ENCODE data around the gene INSR. TPM values are rescaled to one million over a fixed set of nuclear protein-coding genes. Genes with fewer than 3 reads are reported as not detected.

The INSR gene
- total and polyA plus RNA-seq, 2 of the 8 experiments (the other 6 are each of a cell fraction or from before 2014, with no cell fraction given), result 13.1 to 48.7 TPM

- Histone ChIP-seq H2BK12ac (ENCODE audit: low read depth, low read length) (no peak overlapping the region), H3K18ac (ENCODE audit: extremely low read depth, low read length) (no peak overlapping the region), H3K9ac (replicated peaks in 1 of 4; ENCODE audit: extremely low read depth in 1 of 4, low read depth in 3 of 4, low read length in 3 of 4) (no peak overlapping the region), H2BK20ac (ENCODE audit: low read length) (no peak overlapping the region), H2AK5ac (ENCODE audit: low read depth, low read length) (no peak overlapping the region), H4K20me1 (replicated peaks in 1 of 2; ENCODE audit: control insufficient read depth in 1 of 2, insufficient read depth in 2 of 2, low read length in 2 of 2) (no peaks in the 10 kb centered on the region), H3K36me3 (ENCODE audit: control insufficient read depth in 2 of 4, insufficient read depth in 4 of 4, low read length in 3 of 4) (no peaks in the 10 kb centered on the region), H2BK15ac (ENCODE audit: low read length) (no peak overlapping the region), H2BK120ac (replicated peaks; ENCODE audit: low read depth, low read length) (no peak overlapping the region), H3K27ac (ENCODE audit: low read depth, low read length) (no peak overlapping the region), H3K56ac (replicated peaks; ENCODE audit: insufficient read length, low read depth, low read length) (no peak overlapping the region), H2BK5ac (ENCODE audit: low read depth, low read length) (no peak overlapping the region), H3K23ac (ENCODE audit: insufficient read length) (no peak overlapping the region), H4K91ac (replicated peaks; ENCODE audit: insufficient read length, low read length) (no peak overlapping the region), H2AFZ (ENCODE audit: low read length) (no peak overlapping the region), H3K27me3 (replicated peaks in 1 of 4; ENCODE audit: control insufficient read depth in 3 of 4, extremely low read depth in 1 of 4, insufficient read depth in 3 of 4, low read length in 3 of 4) (no peaks in the 10 kb centered on the region), H3K4me3 (ENCODE audit: extremely low read depth in 1 of 4, insufficient read depth in 2 of 4, low read depth in 3 of 4, low read length in 4 of 4) (no peak overlapping the region), H3K4me2 (ENCODE audit: insufficient read depth in 1 of 2, low read depth in 2 of 2, low read length in 2 of 2) (no peak overlapping the region), H4K5ac (ENCODE audit: insufficient read length, low read depth, low read length) (no peak overlapping the region), H3K79me1 (ENCODE audit: low read depth, low read length) (no peaks in the 10 kb centered on the region; the same call in 1 of the 2 replicates), H3K14ac (ENCODE audit: insufficient read length) (no peak overlapping the region), H3K79me2 (ENCODE audit: control insufficient read depth in 1 of 2, insufficient read depth in 2 of 2, low read length in 2 of 2) (no peaks in the 10 kb centered on the region; a peak in 1 of 4 replicates), H3K23me2 (ENCODE audit: low read depth, low read length) (peaks cover 1% of the 10 kb centered on the region; the same call in 1 of the 2 replicates), H4K8ac (ENCODE audit: extremely low read depth, insufficient read depth, low read length) (no peak overlapping the region), H3K9me3 (ENCODE audit: insufficient read depth in 2 of 2, low read depth in 1 of 2, low read length in 1 of 2) (no peaks in the 10 kb centered on the region), H3K4me1 (replicated peaks in 1 of 4; ENCODE audit: control insufficient read depth in 3 of 4, insufficient read depth in 4 of 4, low read length in 3 of 4) (peaks cover 0 to 3% (median 0%) of the 10 kb centered on the region in 4 experiments; a peak in 3 of 7 replicates), H3K4ac (replicated peaks; ENCODE audit: insufficient read length, low read depth, low read length) (no peak overlapping the region)
- FAIRE-seq, result no peak
- POLR2A ChIA-PET (ENCODE audit: partially characterized antibody), result interaction anchor here (0.6 to 2.9 kb wide), 2 partner anchors 55 to 99 kb away, joined by 3 to 8 read pairs; partner anchors contain the start of gene INSR
- CTCF ChIA-PET (ENCODE audit: partially characterized antibody), result no interaction called here
- DNase-seq (ENCODE audit: low read depth in 1 of 2, low spot score in 2 of 2), result no peak
- 91% methylated on average over 5 of the region's 5 CpGs; no CpG with 5 or more reads in 1 of the 2 experiments for WGBS, 2 experiments (ENCODE audit: extremely low coverage in 1 of 2, insufficient coverage in 1 of 2, insufficient read length in 1 of 2, insufficient replicate concordance in 2 of 2, low coverage in 1 of 2, low lambda C conversion rate in 2 of 2, missing lambda C conversion rate in 1 of 2)
- TF ChIP-seq EGR1 (IDR thresholded peaks at IDR 0.05; ENCODE audit: borderline replicate concordance, low read depth, low read length) (no peak), KDM5A (IDR thresholded peaks at IDR 0.05; ENCODE audit: low read length) (no peak), RBBP5 (IDR thresholded peaks at IDR 0.05; ENCODE audit: borderline replicate concordance, low read depth, low read length) (no peak), SUZ12 (IDR thresholded peaks at IDR 0.05; ENCODE audit: low read length) (no peak), KDM4A (IDR thresholded peaks at IDR 0.05; ENCODE audit: low read depth, low read length, severe bottlenecking) (no peak), POLR2AphosphoS5 (IDR thresholded peaks at IDR 0.05; ENCODE audit: low read depth, low read length) (no peak), RAD21 (IDR thresholded peaks at IDR 0.05 in 1 of 2, conservative IDR thresholded peaks at IDR 0.05 in 1 of 2; ENCODE audit: low read depth in 2 of 2, low read length in 2 of 2) (no peak), NRF1 (IDR thresholded peaks at IDR 0.05; ENCODE audit: low read depth, low read length) (no peak), POU5F1 (IDR thresholded peaks at IDR 0.05; ENCODE audit: low read depth, low read length) (no peak), CREB1 (IDR thresholded peaks at IDR 0.05) (no peak)
- TF ChIP-seq, protein P1, sequence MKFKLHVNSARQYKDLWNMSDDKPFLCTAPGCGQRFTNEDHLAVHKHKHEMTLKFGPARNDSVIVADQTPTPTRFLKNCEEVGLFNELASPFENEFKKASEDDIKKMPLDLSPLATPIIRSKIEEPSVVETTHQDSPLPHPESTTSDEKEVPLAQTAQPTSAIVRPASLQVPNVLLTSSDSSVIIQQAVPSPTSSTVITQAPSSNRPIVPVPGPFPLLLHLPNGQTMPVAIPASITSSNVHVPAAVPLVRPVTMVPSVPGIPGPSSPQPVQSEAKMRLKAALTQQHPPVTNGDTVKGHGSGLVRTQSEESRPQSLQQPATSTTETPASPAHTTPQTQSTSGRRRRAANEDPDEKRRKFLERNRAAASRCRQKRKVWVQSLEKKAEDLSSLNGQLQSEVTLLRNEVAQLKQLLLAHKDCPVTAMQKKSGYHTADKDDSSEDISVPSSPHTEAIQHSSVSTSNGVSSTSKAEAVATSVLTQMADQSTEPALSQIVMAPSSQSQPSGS (IDR thresholded peaks at IDR 0.05; ENCODE audit: low read length), result no peak
- TF ChIP-seq, protein P2, sequence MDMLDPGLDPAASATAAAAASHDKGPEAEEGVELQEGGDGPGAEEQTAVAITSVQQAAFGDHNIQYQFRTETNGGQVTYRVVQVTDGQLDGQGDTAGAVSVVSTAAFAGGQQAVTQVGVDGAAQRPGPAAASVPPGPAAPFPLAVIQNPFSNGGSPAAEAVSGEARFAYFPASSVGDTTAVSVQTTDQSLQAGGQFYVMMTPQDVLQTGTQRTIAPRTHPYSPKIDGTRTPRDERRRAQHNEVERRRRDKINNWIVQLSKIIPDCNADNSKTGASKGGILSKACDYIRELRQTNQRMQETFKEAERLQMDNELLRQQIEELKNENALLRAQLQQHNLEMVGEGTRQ (IDR thresholded peaks at IDR 0.05; ENCODE audit: low read length), result no peak
Measured at GRCh38 chr19:7195046-7195445, 99.2 kb downstream of the INSR start.

Measured in H1 (cell line).